ENCODE results near the gene GABPB1.

GABPB1 gene

DNA sequence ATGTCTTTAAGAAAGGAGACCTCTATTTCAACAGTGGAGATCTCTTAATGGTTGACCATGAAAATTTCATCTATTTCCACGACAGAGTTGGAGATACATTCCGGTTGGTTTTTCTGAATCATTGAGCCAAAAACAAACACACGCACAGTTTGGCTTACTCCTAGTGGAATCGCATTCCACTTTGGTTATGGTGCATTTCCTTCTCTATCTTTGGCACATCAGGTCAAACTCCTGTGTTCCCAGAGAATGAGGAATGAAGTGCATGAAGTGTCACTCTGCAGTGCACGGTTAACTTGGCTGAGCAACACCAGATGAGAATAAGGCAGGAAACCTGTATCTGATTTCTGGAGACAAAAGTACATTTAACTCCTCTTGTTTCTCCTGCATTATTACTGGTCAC, 127.9 kb downstream of the GABPB1 start:
- no peak for TF ChIP-seq EZH2phosphoT487 (IDR thresholded peaks at IDR 0.05; ENCODE audit: borderline replicate concordance)
- TF ChIP-seq, protein P1, sequence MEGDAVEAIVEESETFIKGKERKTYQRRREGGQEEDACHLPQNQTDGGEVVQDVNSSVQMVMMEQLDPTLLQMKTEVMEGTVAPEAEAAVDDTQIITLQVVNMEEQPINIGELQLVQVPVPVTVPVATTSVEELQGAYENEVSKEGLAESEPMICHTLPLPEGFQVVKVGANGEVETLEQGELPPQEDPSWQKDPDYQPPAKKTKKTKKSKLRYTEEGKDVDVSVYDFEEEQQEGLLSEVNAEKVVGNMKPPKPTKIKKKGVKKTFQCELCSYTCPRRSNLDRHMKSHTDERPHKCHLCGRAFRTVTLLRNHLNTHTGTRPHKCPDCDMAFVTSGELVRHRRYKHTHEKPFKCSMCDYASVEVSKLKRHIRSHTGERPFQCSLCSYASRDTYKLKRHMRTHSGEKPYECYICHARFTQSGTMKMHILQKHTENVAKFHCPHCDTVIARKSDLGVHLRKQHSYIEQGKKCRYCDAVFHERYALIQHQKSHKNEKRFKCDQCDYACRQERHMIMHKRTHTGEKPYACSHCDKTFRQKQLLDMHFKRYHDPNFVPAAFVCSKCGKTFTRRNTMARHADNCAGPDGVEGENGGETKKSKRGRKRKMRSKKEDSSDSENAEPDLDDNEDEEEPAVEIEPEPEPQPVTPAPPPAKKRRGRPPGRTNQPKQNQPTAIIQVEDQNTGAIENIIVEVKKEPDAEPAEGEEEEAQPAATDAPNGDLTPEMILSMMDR (conservative IDR thresholded peaks at IDR 0.05; ENCODE audit: low read length): no peak
- H3K4me3 ChIP-seq (ENCODE audit: low read length, poor library complexity, severe bottlenecking): no peak overlapping the region
- H3K9me2 ChIP-seq (replicated peaks; ENCODE audit: low read depth, low read length): no peaks in the 10 kb centered on the region
- H3K79me2 ChIP-seq (ENCODE audit: insufficient read depth, low read length): no peaks in the 10 kb centered on the region
- H3K9me3 ChIP-seq (ENCODE audit: insufficient read depth, low read depth, low read length): no peaks in the 10 kb centered on the region
- no peaks in the 10 kb centered on the region for H4K20me1 ChIP-seq (ENCODE audit: insufficient read depth, low read length, poor library complexity, severe bottlenecking)
- H2AFZ ChIP-seq (ENCODE audit: low read length): 0 out of 2 replicates have a peak overlapping the region, but pooled peaks have one; percentile 22
- no peak overlapping the region for H3K4me2 ChIP-seq (ENCODE audit: low read depth, low read length, poor library complexity, severe bottlenecking)
- H3K36me3 ChIP-seq (ENCODE audit: insufficient read depth, low read length): no peaks in the 10 kb centered on the region
- H3F3A ChIP-seq (ENCODE audit: low read depth): no peaks in the 10 kb centered on the region
- H3K4me1 ChIP-seq (ENCODE audit: insufficient read depth, low read length, poor library complexity, severe bottlenecking): peaks cover 1% of the 10 kb centered on the region
- H3K27me3 ChIP-seq (ENCODE audit: insufficient read depth, low read length, poor library complexity, severe bottlenecking): no peaks in the 10 kb centered on the region
- no peak overlapping the region for H3K9ac ChIP-seq (ENCODE audit: low read depth, low read length, poor library complexity, severe bottlenecking)

- Histone ChIP-seq H3F3A (ENCODE audit: low read depth) (no peaks in the 10 kb centered on the region), H3K9me2 (replicated peaks; ENCODE audit: low read depth, low read length) (no peaks in the 10 kb centered on the region), H3K79me2 (ENCODE audit: insufficient read depth, low read length) (no peaks in the 10 kb centered on the region), H4K20me1 (ENCODE audit: insufficient read depth, low read length, poor library complexity, severe bottlenecking) (no peaks in the 10 kb centered on the region), H3K4me3 (ENCODE audit: low read length, poor library complexity, severe bottlenecking) (no peak overlapping the region), H3K36me3 (ENCODE audit: insufficient read depth, low read length) (no peaks in the 10 kb centered on the region), H2AFZ (ENCODE audit: low read length) (no peak overlapping the region), H3K27me3 (ENCODE audit: insufficient read depth, low read length, poor library complexity, severe bottlenecking) (no peaks in the 10 kb centered on the region), H3K9ac (ENCODE audit: low read depth, low read length, poor library complexity, severe bottlenecking) (no peak overlapping the region), H3K4me2 (ENCODE audit: low read depth, low read length, poor library complexity, severe bottlenecking) (no peak overlapping the region), H3K4me1 (ENCODE audit: insufficient read depth, low read length, poor library complexity, severe bottlenecking) (peaks cover 8% of the 10 kb centered on the region), H3K9me3 (ENCODE audit: insufficient read depth, low read depth, low read length) (no peaks in the 10 kb centered on the region)
- TF ChIP-seq EZH2phosphoT487 (IDR thresholded peaks at IDR 0.05; ENCODE audit: borderline replicate concordance): no peak
- TF ChIP-seq, protein P1 (conservative IDR thresholded peaks at IDR 0.05; ENCODE audit: low read length): no peak
Observed at GRCh38 chr15:50225938-50226337, 129.1 kb downstream of the GABPB1 start.

All from Loucy (cell line).